Measurements from ENCODE around the gene APH1B.
"Not testable (repeated sequence)": the region's sequence is repeated elsewhere in the genome, so short reads cannot be mapped to it uniquely, and the experiment has no call there.

Gene APH1B

DNA sequence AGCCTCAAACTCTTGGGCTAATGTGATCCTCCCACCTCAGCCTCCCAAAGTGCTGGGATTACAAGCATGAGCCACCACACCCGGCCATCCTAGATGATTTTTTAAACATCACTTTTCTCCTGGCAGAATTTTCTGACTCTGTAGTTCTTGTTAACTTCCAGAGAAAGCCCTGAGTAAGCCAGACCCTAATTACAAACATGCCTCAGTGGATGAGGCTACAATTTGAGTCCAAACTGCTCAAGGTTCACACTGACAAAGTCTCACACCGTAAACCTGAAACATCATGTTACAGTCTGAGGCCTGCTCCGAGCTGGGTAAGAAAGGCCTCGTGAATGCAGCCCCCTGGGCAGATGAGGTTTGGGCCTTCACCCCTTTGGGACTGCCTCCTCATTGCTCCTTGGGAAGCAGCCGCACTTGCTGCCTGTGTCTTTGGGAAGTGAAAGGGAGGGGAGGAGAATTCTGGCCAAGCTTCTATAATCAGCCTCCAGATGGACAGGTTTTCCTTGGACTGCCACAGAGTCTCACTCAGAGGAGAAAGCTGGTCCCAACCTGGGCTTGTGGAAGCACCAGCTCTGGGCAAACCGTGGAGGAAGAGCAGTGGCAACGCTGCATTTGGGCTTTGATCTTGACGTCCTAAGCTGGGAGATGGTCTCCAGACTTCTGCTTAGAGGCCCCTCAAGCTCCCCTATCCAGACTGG, 58.3 kb downstream of the APH1B start:
- no peak for DNase-seq

DNA sequence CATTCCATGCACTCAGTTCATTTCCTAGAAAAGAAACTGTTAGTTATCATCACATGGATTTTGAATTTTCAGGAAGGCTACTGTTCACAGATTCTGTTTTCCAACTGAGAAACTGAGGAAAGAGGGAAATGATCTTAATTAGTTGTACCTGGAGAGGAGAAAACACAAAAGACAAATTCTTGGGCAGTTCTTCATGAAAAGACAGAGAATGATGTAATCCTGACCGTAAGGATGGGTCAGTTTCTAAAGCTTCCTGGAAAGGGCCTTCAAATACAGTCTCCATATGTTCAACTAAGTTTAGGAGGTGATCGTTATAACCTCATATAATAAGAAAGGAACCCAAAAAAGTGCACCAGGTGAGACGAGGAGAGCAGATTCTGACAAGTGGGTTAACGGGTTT, 59.6 kb downstream of the APH1B start:
- no peak for DNase-seq

GRCh38 chr15:63338170-63338569, 60.8 kb downstream of the APH1B start:
- no peak for DNase-seq

DNA sequence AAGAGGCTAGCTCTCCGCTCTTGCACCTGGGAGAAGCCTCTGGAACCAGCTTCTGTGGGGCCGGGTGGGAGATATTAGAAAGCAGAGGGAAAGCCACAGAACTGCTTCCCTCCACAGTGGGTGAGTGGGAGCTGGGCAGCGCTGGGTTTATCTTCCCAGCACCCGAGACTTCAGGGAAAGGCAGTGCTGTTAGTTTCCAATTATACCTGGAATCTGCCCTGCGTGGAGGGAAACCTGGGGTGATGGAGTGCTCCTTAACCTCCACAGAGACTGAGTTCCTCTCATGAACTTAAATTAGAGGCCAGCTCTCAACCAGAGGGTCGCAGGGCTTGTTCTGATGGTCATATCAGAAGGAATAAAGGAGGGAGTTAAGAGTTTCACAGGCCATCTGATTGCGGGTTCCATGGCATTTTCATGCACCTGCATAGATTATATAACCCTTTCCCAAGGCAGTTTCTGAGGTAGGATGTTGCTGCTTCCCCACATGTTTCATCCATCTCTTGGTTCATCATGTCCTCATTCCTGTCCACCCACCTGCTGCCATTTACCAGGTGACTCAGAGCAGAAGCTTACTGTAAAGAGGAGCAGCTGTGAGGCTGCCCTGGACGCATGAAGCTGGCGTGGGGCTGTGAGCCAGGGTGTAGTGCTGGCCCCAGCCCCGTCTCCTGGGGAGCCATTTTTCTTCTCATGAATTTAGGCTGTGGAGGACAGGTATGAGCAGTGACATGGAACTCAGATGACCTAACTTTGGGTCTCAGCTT, 61.8 kb downstream of the APH1B start:
- no peak for DNase-seq

DNA sequence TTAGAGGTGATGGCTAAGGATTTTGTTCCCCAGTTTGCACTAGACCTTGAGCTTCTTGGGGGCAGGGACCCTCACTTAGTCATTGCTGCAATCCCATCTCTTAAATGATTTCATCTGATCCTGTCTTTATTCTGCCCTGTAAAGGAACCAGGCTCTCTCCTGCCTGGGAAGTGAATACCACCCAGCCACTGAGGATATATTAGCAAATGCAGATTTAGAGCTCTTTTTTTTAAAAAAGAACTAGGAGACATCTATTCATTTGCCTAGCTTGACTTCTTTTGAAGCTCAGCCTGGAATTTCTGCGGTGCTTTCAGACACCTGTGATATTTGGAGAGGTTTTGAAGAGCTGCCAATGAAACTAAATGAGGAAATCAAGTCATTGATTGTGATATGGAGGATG, 62.4 kb downstream of the APH1B start:
- DNase-seq, result no peak

DNA sequence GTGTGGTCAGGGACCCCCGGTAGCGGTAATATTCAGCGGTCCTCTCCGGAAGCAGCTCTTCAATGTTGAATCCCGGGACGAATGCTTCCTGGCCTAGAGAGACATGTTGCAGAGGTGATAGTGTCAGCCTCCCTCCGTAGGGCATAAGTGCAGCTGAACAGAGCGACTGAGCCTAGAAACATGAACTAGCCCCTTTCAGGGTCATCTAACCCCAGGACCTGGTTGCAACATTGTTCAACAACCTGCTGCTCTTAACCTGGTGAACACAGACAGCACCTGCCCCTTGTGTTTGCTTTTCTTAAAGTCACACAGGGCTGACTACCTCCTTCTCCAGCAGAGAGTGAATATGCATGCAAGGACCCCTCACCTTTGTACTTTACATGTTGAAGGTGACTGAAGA, 62.9 kb downstream of the APH1B start:
- no peak for DNase-seq

GRCh38 chr15:63340878-63341277, 63.5 kb downstream of the APH1B start:
- DNase-seq, result no peak

GRCh38 chr15:63341898-63342297, 64.5 kb downstream of the APH1B start:
- DNase-seq, result no peak

DNA sequence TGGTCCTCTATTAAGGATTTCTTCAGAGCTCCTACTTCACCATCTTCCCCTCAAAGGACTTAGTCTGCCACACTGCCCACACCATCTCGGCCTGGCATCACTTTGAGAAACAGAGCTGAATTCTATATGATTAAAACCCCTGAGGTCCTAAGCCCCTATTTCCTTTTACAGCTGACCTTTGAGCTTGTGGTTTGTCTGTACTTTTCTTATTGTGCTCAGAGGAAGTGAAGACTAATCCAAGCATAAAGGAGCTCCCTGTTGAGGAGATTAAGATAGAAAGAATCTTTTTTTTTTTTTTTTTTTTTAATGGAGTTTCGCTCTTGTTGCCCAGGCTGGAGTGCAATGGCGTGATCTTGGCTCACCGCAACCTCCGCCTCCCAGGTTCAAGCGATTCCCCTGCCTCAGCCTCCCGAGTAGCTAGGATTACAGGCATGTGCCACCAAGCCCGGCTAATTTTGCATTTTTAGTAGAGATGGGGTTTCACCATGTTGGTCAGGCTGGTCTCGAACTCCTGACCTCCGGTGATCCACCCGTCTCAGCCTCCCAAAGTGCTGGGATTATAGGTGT, 65.7 kb downstream of the APH1B start:
- DNase-seq, result not testable (repeated sequence)

DNA sequence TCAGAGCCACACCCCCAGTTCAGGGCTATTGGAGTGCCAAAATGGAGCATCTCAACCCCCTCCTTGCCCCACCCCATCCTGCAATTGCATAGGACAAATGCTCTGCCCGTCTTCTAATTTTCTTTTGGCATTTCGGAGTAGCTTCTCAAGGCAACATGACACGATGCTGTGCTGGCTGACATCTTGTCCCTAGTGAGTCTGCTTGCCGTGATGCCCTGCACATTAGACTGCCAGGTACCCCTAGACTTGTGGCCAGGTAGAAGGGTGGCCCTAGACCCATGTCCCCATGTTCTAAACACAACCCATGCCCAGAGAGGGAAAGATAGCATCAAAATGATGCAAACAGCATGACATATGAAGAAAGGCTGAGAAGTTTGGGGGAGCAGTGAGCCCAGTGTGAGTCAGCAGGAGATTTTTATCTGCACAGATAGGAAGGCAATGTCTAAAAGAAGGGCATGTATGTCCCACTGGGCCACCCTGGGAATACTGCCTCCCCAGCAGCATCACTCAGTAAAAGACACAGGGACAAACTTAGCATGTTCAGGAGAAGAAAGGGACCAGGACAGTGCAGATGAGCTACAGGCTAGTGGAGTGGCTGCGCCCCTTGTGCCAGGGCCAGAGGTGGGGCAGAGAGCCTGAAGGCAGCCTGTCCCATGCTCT, 67.5 kb downstream of the APH1B start:
- no peak for DNase-seq

GRCh38 chr15:63345391-63345752, 68.0 kb downstream of the APH1B start:
- DNase-seq, result no peak

DNA sequence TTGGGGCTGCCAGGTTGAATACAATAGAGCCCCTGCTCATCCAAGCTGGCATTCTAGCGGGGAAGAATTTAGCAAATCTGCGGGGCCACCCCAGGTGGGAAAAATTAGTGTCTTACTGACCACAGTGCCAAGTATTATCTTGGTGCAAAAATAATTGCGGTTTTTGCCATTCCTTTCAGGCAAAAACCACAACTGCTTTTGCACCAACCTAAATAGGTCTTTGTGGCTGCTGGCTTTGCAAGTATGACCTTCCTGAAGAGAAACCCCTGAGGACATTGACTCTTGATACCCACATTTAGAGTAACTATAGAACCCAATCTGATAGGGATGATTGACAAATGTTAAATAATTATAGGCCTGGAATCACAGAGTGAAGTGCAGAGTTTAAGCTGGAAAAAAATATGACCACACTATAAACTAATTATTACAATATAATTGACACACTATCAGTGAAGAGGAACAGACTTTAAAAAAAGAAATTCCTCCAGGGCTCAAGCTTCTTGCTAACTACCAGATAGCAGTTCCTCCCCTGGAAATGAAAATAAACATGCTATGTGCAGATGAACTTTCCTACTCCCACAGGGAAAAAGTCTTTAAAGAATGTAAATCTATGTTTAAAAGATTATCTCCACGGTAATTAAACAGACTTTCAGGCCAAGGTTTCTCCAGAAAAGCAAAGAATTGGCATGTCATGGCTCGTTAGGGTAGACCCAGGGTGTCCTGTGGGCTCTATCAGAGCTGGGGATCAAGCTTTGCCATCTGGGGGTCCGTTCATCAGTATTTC, 69.9 kb downstream of the APH1B start:
- DNase-seq, result no peak

GRCh38 chr15:63348392-63348791, 71.0 kb downstream of the APH1B start:
- DNase-seq, result no peak

DNA sequence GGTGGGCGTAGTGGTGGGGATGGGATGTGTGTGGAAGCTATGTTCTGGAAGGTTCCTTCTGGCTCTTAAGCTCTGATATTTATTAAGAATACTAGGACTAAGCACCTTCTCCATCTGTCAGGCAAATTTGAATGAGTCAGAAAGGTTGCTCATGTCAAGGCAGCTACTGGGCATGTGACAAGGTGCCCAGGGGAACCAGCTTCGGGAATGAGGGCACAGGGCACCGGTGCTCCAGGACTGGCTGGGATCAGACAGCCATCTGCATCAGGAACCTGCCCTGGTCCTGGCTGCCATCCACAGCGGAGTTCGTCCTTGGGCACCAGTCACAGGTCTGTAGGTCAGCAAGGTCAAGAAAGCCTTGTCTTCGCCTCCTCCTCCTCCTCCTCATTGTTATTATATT, 71.8 kb downstream of the APH1B start:
- no peak for DNase-seq

- no peak for DNase-seq
Measured at GRCh38 chr15:63349621-63350020, 72.2 kb downstream of the APH1B start.

GRCh38 chr15:63350178-63350621, 72.8 kb downstream of the APH1B start:
- DNase-seq, result no peak

DNA sequence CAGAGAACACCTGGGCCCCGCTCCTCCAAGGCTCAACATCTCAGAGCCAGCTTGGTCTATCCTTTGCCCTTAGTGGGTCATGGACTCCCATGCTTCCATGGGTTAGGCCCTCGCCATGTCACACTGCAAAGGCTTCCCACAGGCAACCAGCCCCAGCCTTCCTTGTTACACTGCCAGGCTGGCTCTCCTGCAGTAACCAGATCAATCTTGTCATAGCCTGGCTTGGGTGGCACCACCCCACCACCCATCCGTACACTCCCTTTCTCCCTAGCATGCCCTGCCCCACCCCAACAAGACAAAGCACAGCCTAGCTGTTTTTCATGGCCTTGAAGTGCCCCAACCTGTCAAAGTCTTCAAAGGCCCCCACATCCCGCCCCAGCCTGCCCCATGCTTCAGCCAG, 73.8 kb downstream of the APH1B start:
- no peak for DNase-seq

DNA sequence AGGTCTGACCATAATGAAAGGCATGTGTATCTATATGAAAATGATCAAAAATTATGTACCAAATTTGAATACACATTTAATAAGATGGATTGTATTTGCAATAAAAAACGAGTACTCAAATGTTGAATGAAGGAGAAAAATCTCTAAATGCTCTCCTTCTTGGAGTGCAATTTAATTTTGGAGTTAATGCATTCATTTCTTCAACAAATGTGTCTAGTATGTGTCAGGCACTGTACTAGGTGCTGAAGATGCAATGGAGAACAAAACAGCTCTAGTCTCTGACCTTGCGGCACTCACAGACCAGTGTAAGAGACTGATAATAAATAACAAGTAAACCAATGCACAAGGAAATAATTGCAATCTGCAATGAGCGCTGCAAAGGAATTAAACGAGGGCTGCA, 75.4 kb downstream of the APH1B start:
- DNase-seq, result no peak

GRCh38 chr15:63353261-63353660, 75.9 kb downstream of the APH1B start:
- no peak for DNase-seq

GRCh38 chr15:63353887-63354286, 76.5 kb downstream of the APH1B start:
- no peak for DNase-seq

GRCh38 chr15:63354821-63355650, 77.6 kb downstream of the APH1B start:
- DNase-seq, result no peak

- no peak for DNase-seq
Measured at GRCh38 chr15:63357061-63357460, 79.7 kb downstream of the APH1B start.
